Common myeloid progenitor, CD34-positive (primary cell): ENCODE results near the gene GPC5.
"Not testable (repeated sequence)": the region's sequence is repeated elsewhere in the genome, so short reads cannot be mapped to it uniquely, and the experiment has no call there.

Experiments used
- CTCF ChIA-PET: fragments of 350-600 bp; sonication (Branson Sonifier 250); formaldehyde crosslinking; loops from one replicate; lab custom pipeline; 2021; ENCODE audit warnings: antibody characterized with exemption; lab: Charles Lee
- POLR2A ChIA-PET: fragments of 350-600 bp; sonication (Branson Sonifier 250); formaldehyde crosslinking; loops from one replicate; lab custom pipeline; 2021; ENCODE audit warnings: antibody characterized with exemption; lab: Charles Lee
- DNase-seq, 3 donors: peaks; one replicate each; pipeline versions ENCODE4 v3.0.0 to v3.0.0-alpha.2; 2013
- H3K27ac ChIP-seq, 2 experiments: 1 replicate in 1 of 2; 2 replicates in 1 of 2; pipeline ENCODE4 v1.7.0; 2013; ENCODE audit warnings: inconsistent platforms in 2 of 2, low read length in 2 of 2, mild to moderate bottlenecking in 2 of 2, low read depth in 1 of 2, moderate library complexity in 1 of 2; ENCODE audit not compliant: severe bottlenecking in 2 of 2, insufficient read depth in 1 of 2, poor library complexity in 1 of 2
- H3K27me3 ChIP-seq, 5 experiments: replicated peaks in 2 of 5; 1 replicate in 3 of 5; 2 replicates in 2 of 5; pipeline versions ENCODE4 v1.6.1 to v1.7.0; 2013; ENCODE audit warnings: low read length in 4 of 5, mild to moderate bottlenecking in 2 of 5, moderate library complexity in 2 of 5, inconsistent platforms in 1 of 5; ENCODE audit not compliant: insufficient read depth in 5 of 5, control insufficient read depth in 4 of 5
- H3K36me3 ChIP-seq, 4 experiments: 1 replicate in 2 of 4; 2 replicates in 2 of 4; pipeline versions ENCODE4 v1.6.1 to v1.7.0; 2013; ENCODE audit warnings: low read length in 3 of 4, control low read depth in 1 of 4, mild to moderate bottlenecking in 1 of 4; ENCODE audit not compliant: control insufficient read depth in 4 of 4, insufficient read depth in 4 of 4
- H3K4me1 ChIP-seq, 4 experiments: 1 replicate in 3 of 4; 2 replicates in 1 of 4; pipeline versions ENCODE4 v1.6.1 to v1.7.1; 2013; ENCODE audit warnings: low read length in 3 of 4, mild to moderate bottlenecking in 3 of 4, control low read depth in 1 of 4, inconsistent platforms in 1 of 4, moderate library complexity in 1 of 4; ENCODE audit not compliant: control insufficient read depth in 4 of 4, insufficient read depth in 4 of 4; ENCODE audit errors: control extremely low read depth in 1 of 4
- H3K4me3 ChIP-seq, 7 experiments: 1 replicate in 4 of 7; 2 replicates in 3 of 7; pipeline versions ENCODE4 v1.5.1 to v1.7.0; 2013; ENCODE audit warnings: mild to moderate bottlenecking in 7 of 7, low read length in 6 of 7, moderate library complexity in 6 of 7, inconsistent platforms in 2 of 7, low read depth in 2 of 7, control low read depth in 1 of 7; ENCODE audit not compliant: insufficient read depth in 4 of 7, control insufficient read depth in 1 of 7; ENCODE audit errors: extremely low read depth in 1 of 7
- H3K9me3 ChIP-seq, 5 experiments: 1 replicate in 4 of 5; 2 replicates in 1 of 5; pipeline versions ENCODE4 v1.6.1 to v1.7.1; 2013; ENCODE audit warnings: low read length in 4 of 5, mild to moderate bottlenecking in 2 of 5, inconsistent platforms in 1 of 5, low read depth in 1 of 5, moderate library complexity in 1 of 5; ENCODE audit not compliant: control insufficient read depth in 4 of 5, insufficient read depth in 2 of 5; ENCODE audit errors: control extremely low read depth in 1 of 5
- WGBS: methylation state at CpG from one replicate; pipeline ENCODE4 v1.1.5; 2013; ENCODE audit not compliant: insufficient coverage; 5-methylcytosine and 5-hydroxymethylcytosine counted together

The GPC5 gene

GRCh38 chr13:91405240-91405639, 6.8 kb downstream of the GPC5 start:
- POLR2A ChIA-PET: no interaction called here
- H3K27ac ChIP-seq: no peak overlapping the region
- peaks cover 0 to 2% (median 0%) of the 10 kb centered on the region in 5 experiments for H3K27me3 ChIP-seq
- DNase-seq: no peak
- H3K9me3 ChIP-seq: peaks cover 0 to 4% (median 0%) of the 10 kb centered on the region in 5 experiments
- H3K4me3 ChIP-seq: no peak overlapping the region
- WGBS: 100% methylated on average over 4 of the region's 6 CpGs
- CTCF ChIA-PET: interaction anchor here (1.4 to 2.0 kb wide), 4 partner anchors 19 to 320 kb away, joined by 3 to 9 read pairs (median 6); no protein-coding TSS in a partner anchor
- H3K4me1 ChIP-seq: peaks cover 0 to 11% (median 4%) of the 10 kb centered on the region in 4 experiments
- H3K36me3 ChIP-seq: no peaks in the 10 kb centered on the region

- DNase-seq: peak; percentile 45 to 60 (median 56)
- POLR2A ChIA-PET: no interaction called here
Observed at GRCh38 chr13:91406619-91407018, 8.2 kb downstream of the GPC5 start.

GRCh38 chr13:91408971-91409370, 10.6 kb downstream of the GPC5 start:
- Histone ChIP-seq H3K27me3 (no peaks in the 10 kb centered on the region), H3K27ac (no peak overlapping the region), H3K36me3 (no peaks in the 10 kb centered on the region), H3K4me3 (no peak overlapping the region), H3K9me3 (peaks cover 0 to 4% (median 0%) of the 10 kb centered on the region in 5 experiments), H3K4me1 (no peaks in the 10 kb centered on the region)
- DNase-seq: no peak
- ChIA-PET POLR2A (no interaction called here), CTCF (interaction anchor here (1.1 to 2.6 kb wide), 2 partner anchors 28 to 34 kb away, joined by 3 to 7 read pairs; no protein-coding TSS in a partner anchor)
- WGBS: no CpG with 5 or more reads among the region's 2 CpGs

More at GRCh38 chr13:91406619-91407018, 8.2 kb downstream of the GPC5 start:
- WGBS: 80% methylated on average over 2 of the region's 5 CpGs
- H3K27me3 ChIP-seq: no peaks in the 10 kb centered on the region
- H3K27ac ChIP-seq: no peak overlapping the region
- CTCF ChIA-PET: interaction anchor here (0.8 to 2.0 kb wide), 6 partner anchors 18 to 318 kb away, joined by 3 to 9 read pairs (median 6); no protein-coding TSS in a partner anchor
- peaks cover 0 to 7% (median 3%) of the 10 kb centered on the region in 4 experiments for H3K4me1 ChIP-seq
- H3K9me3 ChIP-seq: peaks cover 0 to 4% (median 0%) of the 10 kb centered on the region in 5 experiments
- H3K36me3 ChIP-seq: no peaks in the 10 kb centered on the region
- no peak overlapping the region for H3K4me3 ChIP-seq

- CTCF ChIA-PET, H3K27ac ChIP-seq, H3K36me3 ChIP-seq, DNase-seq, H3K4me3 ChIP-seq, H3K4me1 ChIP-seq, H3K27me3 ChIP-seq, POLR2A ChIA-PET, H3K9me3 ChIP-seq: not testable (repeated sequence)
- no CpG with 5 or more reads among the region's 5 CpGs for WGBS
Observed at GRCh38 chr13:91416579-91416978, 18.2 kb downstream of the GPC5 start.

- no peaks in the 10 kb centered on the region for H3K9me3 ChIP-seq
- ChIA-PET CTCF (no interaction called here), POLR2A (no interaction called here)
- no peaks in the 10 kb centered on the region for H3K36me3 ChIP-seq
- no peak overlapping the region for H3K4me3 ChIP-seq
- H3K27me3 ChIP-seq: no peaks in the 10 kb centered on the region
- WGBS: 60% methylated on average over 3 of the region's 6 CpGs
- peak in 1 of 3 donors; percentile 14 for DNase-seq
- H3K4me1 ChIP-seq: peaks cover 0 to 2% (median 0%) of the 10 kb centered on the region in 4 experiments
- no peak overlapping the region for H3K27ac ChIP-seq
Observed at GRCh38 chr13:91417660-91418325, 19.4 kb downstream of the GPC5 start.

GRCh38 chr13:91426913-91427312, 28.5 kb downstream of the GPC5 start:
- ChIA-PET CTCF (no interaction called here), POLR2A (no interaction called here)
- Histone ChIP-seq H3K9me3 (peaks cover 0 to 35% (median 13%) of the 10 kb centered on the region in 5 experiments), H3K27ac (no peak overlapping the region), H3K4me1 (no peaks in the 10 kb centered on the region), H3K4me3 (no peak overlapping the region), H3K36me3 (peaks cover 0 to 6% (median 0%) of the 10 kb centered on the region in 4 experiments), H3K27me3 (no peaks in the 10 kb centered on the region)
- 100% methylated on average over 2 of the region's 2 CpGs for WGBS
- DNase-seq: peak in 2 of 3 donors; percentile 23 to 31

- CTCF ChIA-PET: not testable (repeated sequence)
Observed at GRCh38 chr13:91438674-91439073, 40.3 kb downstream of the GPC5 start.

More at GRCh38 chr13:91438674-91439073, 40.3 kb downstream of the GPC5 start:
- DNase-seq, H3K4me3 ChIP-seq, H3K27ac ChIP-seq, H3K27me3 ChIP-seq, H3K9me3 ChIP-seq, H3K4me1 ChIP-seq, POLR2A ChIA-PET, H3K36me3 ChIP-seq: not testable (repeated sequence)
- WGBS: 97% methylated on average over 8 of the region's 15 CpGs
